HCEC 1CT (cell line): Measurements from ENCODE around the gene CDC42BPA.
"Not testable (repeated sequence)": the region's sequence is repeated elsewhere in the genome, so short reads cannot be mapped to it uniquely, and the experiment has no call there.

Source experiments
- DNase-seq: peaks from one replicate; pipeline ENCODE4 v3.0.0-alpha.2; 2017

CDC42BPA gene

DNA sequence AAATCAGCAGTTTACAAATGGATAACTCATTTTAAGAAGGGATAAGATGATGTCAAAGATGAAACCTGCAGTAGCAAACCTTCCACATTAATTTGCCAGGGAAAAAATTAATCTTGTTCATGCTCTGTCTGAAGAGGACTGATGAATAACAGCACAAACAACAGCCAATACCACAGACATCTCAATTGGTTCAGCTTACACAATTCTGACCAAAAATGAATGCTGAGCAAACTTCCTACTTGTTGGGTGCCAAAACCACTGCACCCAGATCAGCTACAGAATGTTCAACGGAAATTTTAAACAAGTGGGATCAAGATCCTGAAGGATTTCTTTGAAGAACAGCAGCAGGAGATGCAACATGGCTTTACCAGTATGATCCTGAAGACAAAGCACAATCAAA is 279.9 kb downstream of the CDC42BPA start:
- no peak for DNase-seq

DNA sequence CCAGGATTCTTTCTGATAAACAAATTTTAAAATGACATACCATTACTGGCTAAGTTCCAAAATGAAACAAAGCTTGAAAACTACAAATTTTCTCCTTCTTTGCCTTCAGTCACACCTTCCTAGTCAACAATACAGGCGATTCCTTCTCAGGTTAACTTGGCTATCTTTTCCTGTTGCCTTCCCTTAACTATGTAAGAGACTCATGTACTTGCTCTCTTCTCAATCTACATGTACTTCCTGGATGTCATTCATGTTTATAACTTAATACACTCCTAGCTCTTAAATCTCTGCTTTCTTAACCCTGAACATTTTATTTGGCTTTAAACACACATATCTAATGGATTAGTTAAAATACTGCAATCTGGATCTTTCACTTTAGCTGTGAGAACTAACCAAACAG is 281.2 kb downstream of the CDC42BPA start:
- no peak for DNase-seq

DNA sequence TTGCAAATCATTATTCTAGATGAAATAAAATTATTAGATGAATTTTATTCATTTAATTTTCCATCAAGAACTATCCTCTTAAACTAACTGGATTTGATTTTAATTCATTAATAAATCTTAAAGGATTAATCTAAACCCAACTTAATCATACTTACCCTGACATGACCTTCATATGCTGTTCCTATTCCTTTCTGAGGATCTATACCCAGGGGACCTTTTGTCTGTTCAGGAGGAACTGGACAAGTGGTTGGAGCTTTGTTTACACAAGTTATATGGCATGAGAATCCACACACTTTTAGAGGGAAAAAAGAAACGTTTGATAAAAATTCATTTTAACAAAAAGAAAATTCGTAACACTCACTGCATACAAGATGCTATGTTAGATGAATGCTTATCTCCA is 283.0 kb downstream of the CDC42BPA start:
- DNase-seq: no peak

DNA sequence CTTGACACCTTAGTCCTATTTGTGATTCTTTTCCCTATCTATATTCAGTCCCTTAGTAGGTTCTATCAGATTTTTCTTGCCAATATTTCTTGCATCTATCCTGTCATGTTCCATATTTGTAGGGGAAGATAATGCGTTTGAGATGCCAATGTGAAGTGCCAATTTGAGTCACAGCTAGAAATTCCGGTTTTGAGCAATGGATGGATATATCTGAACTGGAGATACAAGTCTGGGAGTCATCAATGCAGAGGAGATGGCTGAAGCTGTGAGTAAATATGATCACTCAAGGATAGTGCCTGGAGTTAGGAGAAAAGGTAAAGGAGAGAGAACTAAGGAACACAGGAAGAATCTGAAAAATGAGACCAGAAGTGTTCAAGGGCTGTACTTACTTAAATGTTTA is 284.4 kb downstream of the CDC42BPA start:
- no peak for DNase-seq

DNA sequence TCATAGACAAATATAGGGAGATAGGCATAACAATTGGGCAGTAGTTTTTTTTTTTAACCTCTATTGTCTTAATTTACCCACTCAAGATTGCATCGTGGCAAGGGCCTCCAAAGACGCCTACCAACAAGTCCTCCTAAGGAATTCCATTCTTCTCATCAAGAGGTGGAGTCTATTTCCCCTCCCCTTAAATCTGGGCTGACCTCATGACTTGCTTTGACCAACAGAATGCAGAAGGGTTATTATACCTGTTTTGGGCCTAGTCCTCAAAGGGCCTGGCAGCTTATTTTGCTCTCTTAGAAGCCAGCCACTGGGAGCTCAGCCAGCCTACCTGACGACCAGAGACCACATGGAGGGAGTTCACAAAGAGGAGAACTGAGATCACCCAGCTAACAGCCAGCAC is 285.9 kb downstream of the CDC42BPA start:
- DNase-seq: no peak

DNA sequence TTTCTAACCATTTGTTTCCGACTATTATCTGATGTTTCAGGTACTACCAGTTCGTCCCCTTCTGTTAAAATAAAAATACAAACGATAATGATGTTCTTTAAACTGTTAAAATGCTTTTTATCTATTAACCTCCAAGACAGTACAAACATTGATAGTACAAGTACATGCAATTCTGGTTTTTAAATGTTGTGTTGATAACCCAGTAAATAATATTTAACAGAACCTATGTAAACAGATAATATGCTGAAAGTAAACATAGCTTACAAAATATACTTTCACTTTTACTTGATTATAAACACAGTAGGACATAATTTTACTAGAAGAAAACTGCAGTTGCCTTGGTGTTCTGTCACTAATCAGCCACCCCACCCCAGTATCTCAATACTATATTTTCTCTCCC is 301.3 kb downstream of the CDC42BPA start:
- no peak for DNase-seq

DNA sequence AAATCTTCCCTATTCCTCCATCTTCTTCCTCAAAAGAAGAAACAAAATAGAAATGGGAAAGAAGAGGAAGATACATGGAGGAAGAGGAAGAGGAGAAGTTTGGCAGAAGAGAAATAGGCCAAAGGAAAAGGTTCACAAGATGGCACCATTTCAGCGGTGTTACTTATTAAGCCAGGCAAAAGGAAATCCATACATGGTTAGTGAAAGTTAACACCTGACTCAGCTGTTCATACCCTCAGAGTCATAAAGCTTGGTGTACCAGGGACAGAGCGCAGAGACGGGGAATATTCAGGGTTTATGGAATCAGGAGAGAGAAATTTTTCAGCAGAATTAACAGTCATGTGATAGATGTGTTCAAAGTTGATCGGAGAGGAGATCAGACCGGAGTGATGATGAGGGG is 307.6 kb downstream of the CDC42BPA start:
- no peak for DNase-seq

DNA sequence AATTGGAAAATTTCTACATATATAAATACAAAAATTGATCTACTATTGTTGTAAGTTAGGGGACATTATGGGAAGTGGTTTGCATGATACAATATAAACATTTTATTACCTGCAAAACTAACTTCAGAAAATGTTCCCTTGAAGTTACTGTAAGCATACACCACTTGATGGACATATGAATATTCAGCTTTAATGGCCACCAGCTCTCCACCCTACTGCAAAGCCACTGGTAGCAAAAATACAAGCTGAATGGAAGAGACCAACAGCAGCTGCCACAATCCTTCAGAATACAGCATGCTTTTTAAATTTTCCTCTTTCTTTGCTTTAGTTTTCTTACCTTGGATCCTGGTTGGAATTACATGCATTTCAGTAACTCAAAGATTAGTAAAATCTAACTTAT is 308.4 kb downstream of the CDC42BPA start:
- DNase-seq: no peak

DNA sequence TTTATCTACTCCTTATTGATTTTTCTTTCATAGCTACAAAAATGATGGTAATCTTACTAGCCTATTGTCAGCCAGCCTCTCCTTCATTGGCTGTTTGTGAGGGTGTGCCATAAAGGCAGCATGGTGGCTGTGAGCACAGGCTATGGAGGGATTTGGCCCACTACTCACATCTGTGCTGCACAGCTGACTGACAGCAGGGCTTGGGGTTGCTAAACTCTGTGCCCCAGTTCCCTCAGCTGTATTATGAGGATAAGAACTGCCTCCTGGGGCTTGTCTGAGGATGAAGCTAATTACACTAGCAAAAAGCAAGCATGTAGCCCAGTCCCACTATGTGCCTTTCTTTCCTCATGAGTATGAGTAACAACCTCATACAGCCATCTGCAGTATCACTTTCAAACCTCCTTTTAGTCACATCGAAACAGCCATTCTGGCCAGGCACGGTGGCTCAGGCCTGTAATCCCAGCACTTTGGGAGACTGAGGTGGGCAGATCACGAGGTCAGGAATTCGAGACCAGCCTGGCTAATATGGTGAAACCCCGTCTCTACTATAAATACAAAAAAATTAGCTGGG is 312.0 kb downstream of the CDC42BPA start:
- no peak for DNase-seq

DNA sequence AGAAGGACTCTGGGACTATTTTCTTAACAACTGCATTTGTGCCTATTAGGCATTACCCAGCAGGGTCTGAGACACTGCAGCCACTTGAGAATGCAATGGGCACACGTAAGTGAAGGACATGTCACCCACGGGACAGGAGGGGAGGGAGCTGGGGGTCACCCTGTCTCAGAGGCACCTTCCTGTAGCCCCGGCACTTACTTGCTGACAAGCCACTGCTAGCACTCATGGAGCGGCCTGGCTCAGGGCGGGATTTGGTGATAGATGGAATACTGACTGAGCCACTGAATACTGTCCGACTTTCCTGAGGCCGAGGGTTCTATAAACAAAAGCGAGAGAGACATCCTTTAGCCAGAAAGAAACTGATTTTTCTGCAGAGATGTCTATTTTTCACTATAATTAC is 313.5 kb downstream of the CDC42BPA start:
- no peak for DNase-seq

DNA sequence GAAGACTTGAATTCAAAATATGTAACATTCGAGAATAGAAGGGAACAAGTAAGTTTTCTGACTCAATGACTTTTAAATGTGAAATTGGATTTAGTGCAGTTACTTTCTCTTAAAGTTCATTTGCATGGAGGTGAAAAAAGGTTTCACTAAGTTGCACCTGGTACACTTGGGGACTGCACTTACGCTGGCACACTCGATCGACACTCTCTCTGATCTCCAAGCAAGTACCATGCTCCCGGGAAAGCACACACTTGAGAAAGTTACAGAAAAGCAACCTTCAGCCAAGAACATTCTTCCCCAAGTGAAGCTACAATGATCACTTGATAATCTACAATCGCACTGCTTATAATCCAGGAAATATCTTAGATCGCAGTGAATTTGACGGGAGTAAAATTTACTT is 315.1 kb downstream of the CDC42BPA start:
- DNase-seq: no peak

DNA sequence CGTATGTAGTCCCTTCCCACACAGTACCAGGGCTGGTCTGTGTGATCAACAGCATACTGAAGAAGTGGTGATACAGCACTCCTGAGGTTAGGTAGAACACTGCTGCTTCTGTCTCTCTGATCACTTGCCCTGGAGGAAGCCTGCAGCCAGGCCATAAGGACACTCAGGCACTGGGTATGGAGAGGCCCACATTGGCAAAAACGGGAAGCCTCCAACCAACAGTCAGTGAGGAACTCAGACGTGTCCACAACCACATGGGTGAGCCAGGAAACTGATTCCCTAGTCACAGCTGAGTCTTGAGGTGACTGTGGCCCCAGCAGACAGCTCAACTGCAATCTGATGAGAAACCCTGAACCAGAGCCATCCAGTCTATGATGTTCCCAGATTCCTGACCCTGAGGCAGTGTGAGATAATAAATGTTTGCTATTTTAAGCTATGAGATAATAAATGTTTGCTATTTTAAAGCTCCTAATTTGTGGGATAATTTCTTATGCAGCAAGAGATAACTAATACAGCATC is 315.7 kb downstream of the CDC42BPA start:
- DNase-seq: no peak

DNA sequence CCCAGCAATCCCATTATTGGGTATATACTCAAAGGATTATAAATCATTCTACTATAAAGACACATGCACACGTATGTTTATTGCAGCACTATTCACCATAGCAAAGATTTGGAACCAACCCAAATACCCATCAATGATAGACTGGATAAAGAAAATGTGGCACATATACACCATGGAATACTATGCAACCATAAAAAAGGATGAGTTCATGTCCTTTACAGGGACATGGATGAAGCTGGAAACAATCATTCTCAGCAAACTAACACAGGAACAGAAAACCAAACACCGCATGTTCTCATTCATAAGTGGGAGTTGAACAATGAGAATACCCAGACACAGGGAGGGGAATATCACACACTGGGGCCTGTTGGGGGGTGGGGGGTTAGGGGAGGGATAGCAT is 318.7 kb downstream of the CDC42BPA start:
- DNase-seq: not testable (repeated sequence)

DNA sequence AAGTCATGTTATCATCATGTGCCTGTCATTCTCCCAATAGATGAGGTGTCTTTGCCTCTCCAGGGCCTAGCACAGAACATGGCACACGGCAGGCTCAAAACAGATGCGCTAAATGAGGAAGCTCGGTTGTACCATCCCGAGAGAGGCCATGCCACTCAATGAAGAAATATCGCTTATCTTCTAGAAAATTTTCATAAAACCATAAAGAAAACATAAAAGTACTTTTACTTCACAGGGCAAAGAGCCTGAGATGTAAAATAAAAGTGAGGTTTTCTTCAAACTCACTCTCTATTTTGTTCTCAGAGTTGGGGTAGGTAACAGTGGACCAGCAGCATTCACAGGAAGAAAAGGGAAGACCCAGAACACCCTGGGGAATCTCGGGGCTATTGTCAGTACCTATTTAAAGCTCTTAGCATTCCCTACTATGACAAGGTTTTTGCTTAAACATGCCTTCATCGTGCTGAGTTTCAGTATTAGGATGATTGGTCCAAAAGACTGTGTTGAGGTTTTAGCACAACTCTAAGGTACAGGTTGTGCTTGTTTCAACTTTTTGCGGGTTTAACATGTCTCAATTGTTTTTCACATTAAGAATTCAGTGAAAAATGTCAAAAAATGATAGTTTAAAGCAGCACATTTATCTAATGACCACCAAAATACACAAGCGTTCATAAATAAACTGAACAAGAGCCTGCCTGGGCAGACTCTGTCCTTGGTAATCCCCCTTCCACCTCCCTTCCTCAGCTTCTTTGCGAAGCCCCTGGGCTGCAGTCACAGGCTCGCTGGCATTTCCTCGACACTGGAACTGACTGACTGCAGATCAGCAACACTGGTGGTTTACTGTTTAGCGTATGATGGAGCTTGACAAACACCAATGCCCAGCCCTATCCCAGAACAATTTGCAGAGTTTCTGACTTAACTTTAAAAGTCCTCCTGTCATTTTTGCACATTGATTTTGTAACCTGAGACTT is 322.6 kb downstream of the CDC42BPA start:
- DNase-seq: no peak

DNA sequence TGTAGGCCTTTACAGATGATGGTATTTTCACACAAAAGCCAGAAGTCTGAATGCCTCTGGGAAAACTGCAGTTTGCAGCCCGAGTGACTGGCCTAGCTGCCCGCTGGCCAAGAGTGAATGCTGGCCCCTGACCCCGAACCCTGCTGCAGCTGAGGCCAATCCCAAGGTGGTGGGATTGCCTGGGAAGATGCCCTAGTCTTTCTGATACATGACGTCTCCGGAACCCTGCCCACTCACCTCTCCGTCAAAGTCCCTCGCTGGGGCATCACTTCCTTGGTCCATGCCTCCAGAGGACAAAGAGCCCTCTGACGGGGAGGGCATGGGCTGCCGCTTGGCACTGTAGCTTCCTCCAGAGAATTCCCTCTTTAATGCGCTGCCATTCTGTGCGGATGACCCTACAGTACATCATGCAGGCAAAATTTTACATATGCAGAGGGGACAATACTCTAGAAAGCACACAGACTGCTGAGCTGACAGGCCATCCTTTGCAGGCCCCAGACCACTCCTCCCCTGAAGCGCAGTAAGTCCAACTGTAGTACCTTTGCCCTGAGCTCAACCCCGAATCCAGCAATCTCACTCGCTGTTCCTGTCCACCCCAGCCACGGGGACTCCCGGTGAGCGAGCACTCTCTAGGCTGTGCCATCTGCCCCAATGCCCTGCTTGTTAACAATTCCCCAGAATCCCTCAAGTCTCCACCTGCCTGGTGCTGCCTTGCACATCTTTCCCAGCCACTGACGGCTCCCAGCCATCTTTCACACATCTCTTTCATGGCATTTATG is 323.5 kb downstream of the CDC42BPA start:
- DNase-seq: no peak

DNA sequence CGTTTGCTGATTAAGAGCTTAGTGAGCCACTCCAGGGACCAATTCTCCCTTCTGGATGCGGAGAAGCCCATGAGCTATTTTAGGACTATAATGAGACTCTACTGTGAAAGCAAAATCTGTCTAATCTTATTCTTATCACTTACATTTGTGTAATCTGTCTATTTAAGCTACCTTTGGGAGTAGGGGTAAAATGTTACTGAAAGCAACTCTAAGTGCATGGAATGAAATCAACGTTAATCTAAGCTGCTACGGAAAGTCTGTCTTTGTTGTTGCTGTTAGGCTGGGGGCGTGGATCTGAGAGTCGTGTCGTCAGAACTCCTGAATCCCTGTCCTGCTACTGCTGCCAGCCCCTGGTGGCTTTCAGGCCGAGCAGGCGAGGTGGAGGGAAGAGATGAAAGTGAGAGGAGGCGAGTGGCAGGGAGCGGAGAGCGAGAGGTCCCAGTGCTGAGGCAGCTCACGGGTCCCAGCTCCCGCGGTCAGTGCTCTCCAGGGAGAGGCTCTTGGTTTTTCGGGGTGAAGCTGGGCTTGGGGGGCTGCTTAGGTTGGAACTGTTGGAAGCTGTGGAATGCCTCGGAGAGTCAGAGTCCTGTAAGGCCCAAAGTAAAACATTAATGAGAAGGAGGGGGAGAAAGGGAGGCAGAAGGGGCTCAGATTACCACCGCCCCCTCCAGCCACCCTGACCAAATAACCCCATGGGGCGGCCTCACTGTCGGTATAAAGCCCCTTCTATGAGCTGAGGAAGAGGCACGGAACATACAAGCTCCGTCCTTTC is 324.3 kb downstream of the CDC42BPA start:
- DNase-seq: no peak

DNA sequence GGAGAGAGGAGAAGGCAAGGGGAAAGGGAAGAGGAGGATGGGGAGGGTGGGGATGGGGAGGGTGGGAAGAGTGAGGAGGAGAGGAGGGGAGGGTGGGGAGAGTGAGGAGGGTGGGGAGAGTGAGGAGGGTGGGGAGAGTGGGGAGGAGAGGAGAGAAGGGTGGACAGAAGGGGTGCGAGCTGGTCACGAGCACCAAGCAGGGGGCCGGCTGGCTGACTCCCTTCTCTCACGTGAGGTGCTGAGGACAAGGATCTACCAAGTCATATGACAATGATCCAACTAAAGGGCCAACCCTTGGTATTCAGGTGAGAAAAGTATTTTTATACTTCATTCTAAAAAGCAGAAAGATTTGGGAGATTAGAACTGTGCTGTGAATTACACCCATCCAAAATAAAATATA is 326.4 kb downstream of the CDC42BPA start:
- DNase-seq: no peak

DNA sequence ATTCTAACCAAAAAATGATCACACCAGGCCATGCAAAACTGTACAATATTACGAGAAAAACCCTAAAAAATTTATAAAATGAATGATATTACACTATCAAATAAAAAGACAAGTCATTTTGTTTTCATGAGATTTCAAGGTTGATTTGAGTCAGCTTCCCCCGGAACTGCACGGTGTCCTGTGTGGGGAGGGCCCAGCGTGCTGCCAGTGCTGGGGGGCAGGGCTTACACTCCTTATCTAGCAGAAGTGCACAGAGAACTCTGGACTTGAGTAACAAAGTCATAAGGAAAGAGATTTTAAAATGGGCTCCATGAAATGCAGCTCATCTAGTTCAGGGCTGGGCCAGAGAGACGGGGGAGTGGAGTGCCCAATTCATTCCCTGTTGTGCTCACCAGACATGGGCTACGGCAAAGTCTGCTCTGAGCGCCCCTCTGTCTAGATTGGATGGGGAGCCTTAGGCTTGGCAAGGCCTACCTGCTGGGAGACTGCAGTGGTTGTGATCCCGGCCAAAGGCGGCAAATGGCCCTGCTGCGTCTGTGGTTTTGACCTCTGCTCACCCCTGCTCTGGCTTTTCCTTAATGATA is 328.1 kb downstream of the CDC42BPA start:
- DNase-seq: no peak

DNA sequence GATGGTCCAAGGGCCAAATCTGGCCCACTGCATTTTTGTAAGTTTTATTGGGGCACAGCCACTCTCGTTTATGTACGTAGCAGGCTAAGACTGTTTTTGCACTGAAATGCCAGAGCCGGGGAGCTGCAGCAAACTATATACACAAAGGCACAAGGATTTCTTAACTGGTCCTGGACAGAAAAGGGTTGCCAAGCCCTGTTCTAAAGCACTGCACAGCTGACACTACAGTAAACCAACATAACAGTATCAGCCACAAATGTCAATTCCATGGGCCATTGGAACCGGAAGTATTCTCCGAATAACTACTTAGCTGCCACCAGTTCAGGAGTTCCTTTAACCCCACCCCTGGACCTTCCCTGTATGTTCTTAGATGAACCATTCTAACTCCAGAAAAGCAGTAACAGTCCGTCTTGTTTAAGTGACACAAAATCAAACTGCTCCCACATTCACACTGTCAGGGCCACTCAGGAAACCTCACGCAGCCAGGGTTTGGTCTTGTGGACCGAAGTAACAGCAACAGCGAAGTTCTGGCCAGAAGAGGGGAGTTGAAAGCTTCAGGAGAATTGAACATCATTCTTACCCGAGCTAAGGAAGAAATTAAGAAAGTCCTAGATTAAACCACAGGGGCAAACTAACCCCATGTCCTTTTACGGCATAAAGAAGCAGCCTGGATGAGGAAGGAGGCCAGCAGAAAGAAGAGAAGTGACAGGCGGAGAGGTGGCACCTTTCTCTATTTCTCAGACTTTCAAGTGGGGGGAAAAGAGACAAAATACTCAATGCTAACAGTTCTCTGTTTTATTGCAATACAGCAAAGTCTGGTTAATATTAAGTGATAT is 329.0 kb downstream of the CDC42BPA start:
- no peak for DNase-seq

DNA sequence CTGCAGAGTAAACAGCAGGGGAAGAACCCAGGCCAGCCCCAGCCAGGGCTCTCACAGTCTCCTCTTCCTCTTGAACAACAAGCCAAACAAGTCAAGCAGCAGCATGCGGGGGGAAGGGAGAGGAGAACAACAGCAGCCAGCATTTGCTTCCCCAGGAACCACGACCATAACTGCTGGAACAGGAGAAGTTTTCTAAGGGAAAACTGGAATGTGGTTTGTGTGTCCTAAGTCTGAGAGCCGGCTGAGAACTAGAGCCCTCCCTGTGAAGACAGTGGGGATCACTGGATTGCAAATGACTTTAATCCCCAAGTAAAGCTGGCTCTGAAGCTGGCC is 330.0 kb downstream of the CDC42BPA start:
- no peak for DNase-seq

DNA sequence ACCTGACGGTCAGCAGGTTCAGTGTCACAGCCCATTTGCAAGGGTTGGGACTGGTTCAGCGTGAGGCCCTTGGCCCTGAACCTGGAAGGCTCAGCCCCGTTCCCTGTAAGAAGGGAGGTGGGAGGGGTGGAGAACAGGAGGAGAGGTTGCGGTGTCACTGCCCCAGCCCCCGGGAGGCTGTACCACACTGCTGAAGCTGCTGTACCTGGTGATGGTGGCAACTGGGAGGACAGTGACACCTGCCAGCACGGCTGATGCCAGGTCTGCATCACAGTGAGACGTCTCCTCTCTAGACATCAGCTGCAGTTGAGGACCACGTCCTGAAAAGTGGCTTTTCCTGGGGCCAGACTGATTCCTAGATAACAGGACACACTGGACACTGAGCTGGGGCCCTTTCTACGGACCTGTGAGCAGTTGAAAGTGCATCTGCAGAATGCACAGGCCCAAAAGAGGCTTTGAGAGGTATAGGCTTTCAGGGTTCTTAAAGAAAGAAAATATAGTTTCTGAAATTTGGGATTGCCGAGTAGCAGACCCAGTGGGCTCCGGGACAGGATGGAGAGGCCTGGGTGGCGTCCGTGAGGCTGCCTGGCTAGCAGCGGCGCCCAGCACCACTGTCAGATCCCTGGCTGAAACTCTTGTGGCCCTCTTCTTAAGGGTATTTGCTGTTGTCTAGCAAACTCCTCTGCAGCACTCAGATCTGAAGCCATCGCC is 330.5 kb downstream of the CDC42BPA start:
- DNase-seq: no peak
